GM12878 (cell line): ENCODE data around the gene METTL8. TPM values are rescaled to one million over a fixed set of nuclear protein-coding genes. Genes with fewer than 3 reads are reported as not detected.

Source experiments
- ATAC-seq: fragments of 200-7000 bp; cut with Tn5 transposase; 3 replicates; pipeline ENCODE4 v1.9.1; 2020; ENCODE audit warnings: mild to moderate bottlenecking, moderate library complexity
- BruUV-seq: library from RNA; stranded (reverse); fragments of 400-500 nt; replicated peaks from 2 replicates; lab custom pipeline; 2021; lab: Mats Ljungman, UMichigan
- CTCF ChIA-PET: fragments of 300-600 bp; sonication (Branson Sonifier 250); formaldehyde crosslinking; extraction: SDS; loops from one replicate; lab custom pipeline; 2021; ENCODE audit warnings: inconsistent platforms; lab: Yijun Ruan, JAX
- POLR2A ChIA-PET: fragments of 350-600 bp; formaldehyde crosslinking; extraction: SDS; loops from one replicate; lab custom pipeline; 2021; ENCODE audit warnings: inconsistent platforms; lab: Charles Lee
- RAD21 ChIA-PET: fragments of 300-600 bp; sonication (Branson Sonifier 250); formaldehyde crosslinking; loops from one replicate; lab custom pipeline; 2023; ENCODE audit warnings: antibody characterized with exemption; ENCODE audit not compliant: unreplicated experiment; lab: Charles Lee
- SMC1A ChIA-PET: fragments of 300-600 bp; sonication (Branson Sonifier 250); formaldehyde crosslinking; loops from one replicate; lab custom pipeline; 2023; ENCODE audit not compliant: unreplicated experiment, uncharacterized antibody; lab: Charles Lee
- DNase-seq: peaks from one replicate; pipeline ENCODE4 v3.0.0-alpha.2; 2011; ENCODE audit warnings: low read depth, low spot score
- FAIRE-seq: peaks from 3 replicates; lab custom pipeline; 2011; peaks lifted over from hg19 to GRCh38; lab: Jason Lieb, UNC
- H2AFZ ChIP-seq: 2 replicates; pipeline ENCODE4 v1.6.0; 2011; ENCODE audit warnings: low read depth, low read length, control low read depth; ENCODE audit not compliant: control insufficient read depth
- H3K27ac ChIP-seq: 2 replicates; pipeline ENCODE4 v1.5.1; 2011; ENCODE audit warnings: control low read depth; ENCODE audit not compliant: control insufficient read depth, insufficient read depth
- H3K27me3 ChIP-seq, 2 experiments: replicated peaks in 1 of 2; 2 replicates each; pipeline versions ENCODE4 v1.6.0 to v1.6.1; 2011; ENCODE audit warnings: low read length in 1 of 2; ENCODE audit not compliant: control insufficient read depth in 2 of 2, insufficient read depth in 2 of 2
- H3K36me3 ChIP-seq, 2 experiments: 2 replicates each; pipeline ENCODE4 v1.5.1; 2011; ENCODE audit warnings: low read length in 1 of 2; ENCODE audit not compliant: control insufficient read depth in 2 of 2, insufficient read depth in 2 of 2
- H3K4me1 ChIP-seq: 2 replicates; pipeline ENCODE4 v1.6.1; 2011; ENCODE audit warnings: mild to moderate bottlenecking, low read length, moderate library complexity, mixed read lengths; ENCODE audit not compliant: control insufficient read depth, insufficient read depth
- H3K4me2 ChIP-seq: 2 replicates; pipeline ENCODE4 v1.6.0; 2011; ENCODE audit warnings: control low read depth; ENCODE audit not compliant: control insufficient read depth, insufficient read depth
- H3K4me3 ChIP-seq: fragments of 200-600 bp; sonication (generic); 2 replicates; pipeline ENCODE4 v1.5.1; 2016
- H3K79me2 ChIP-seq: 2 replicates; pipeline ENCODE4 v1.6.0; 2011; ENCODE audit warnings: low read length; ENCODE audit not compliant: control insufficient read depth, insufficient read depth
- H3K9ac ChIP-seq: 2 replicates; pipeline ENCODE4 v1.8.0; 2011; ENCODE audit warnings: low read length, control low read depth, mixed read lengths; ENCODE audit not compliant: control insufficient read depth, insufficient read depth
- H3K9me3 ChIP-seq: replicated peaks from 3 replicates; pipeline ENCODE4 v1.5.1; 2011; ENCODE audit warnings: mild to moderate bottlenecking, low read length; ENCODE audit not compliant: control insufficient read depth, insufficient read depth
- H4K20me1 ChIP-seq: 2 replicates; pipeline ENCODE4 v1.6.0; 2011; ENCODE audit not compliant: control insufficient read depth, insufficient read depth
- BACH1 ChIP-seq: fragments of 450-650 bp; IDR thresholded peaks from 2 replicates; pipeline ENCODE4 v1.6.1; 2017; ENCODE audit warnings: mild to moderate bottlenecking, borderline replicate concordance
- BRCA1 ChIP-seq: IDR thresholded peaks from 2 replicates; pipeline ENCODE4 v1.6.1; 2011; ENCODE audit warnings: low read depth, low read length, improper control_type of control experiment
- ELK1 ChIP-seq: IDR thresholded peaks from 2 replicates; pipeline ENCODE4 v1.6.1; 2012; ENCODE audit warnings: low read depth, low read length, improper control_type of control experiment
- ETV6 ChIP-seq, 2 experiments: fragments of 450-650 bp in 1 of 2; IDR thresholded peaks in 1 of 2; conservative IDR thresholded peaks in 1 of 2; 2 replicates each; pipeline ENCODE4 v1.6.1; 2014; ENCODE audit warnings: antibody characterized with exemption in 1 of 2, borderline replicate concordance in 1 of 2, low read depth in 1 of 2, mild to moderate bottlenecking in 1 of 2, moderate library complexity in 1 of 2
- HCFC1 ChIP-seq: fragments of 150-350 bp; IDR thresholded peaks from 2 replicates; pipeline ENCODE4 v1.6.1; 2014; ENCODE audit warnings: low read length
- HDGF ChIP-seq: fragments of 450-650 bp; IDR thresholded peaks from 2 replicates; pipeline ENCODE4 v1.6.1; 2016; ENCODE audit warnings: antibody characterized with exemption
- KAT2A ChIP-seq: conservative IDR thresholded peaks from 2 replicates; pipeline ENCODE4 v1.6.1; 2011; ENCODE audit warnings: low read depth, low read length; ENCODE audit not compliant: control insufficient read depth
- MAX ChIP-seq: IDR thresholded peaks from 2 replicates; pipeline ENCODE4 v1.6.1; 2012; ENCODE audit warnings: low read depth, low read length, improper control_type of control experiment
- MEF2B ChIP-seq: fragments of 450-650 bp; IDR thresholded peaks from 2 replicates; pipeline ENCODE4 v1.6.1; 2018; ENCODE audit warnings: mild to moderate bottlenecking, moderate library complexity; ENCODE audit not compliant: partially characterized antibody, poor library complexity, severe bottlenecking
- RELA ChIP-seq: fragments of 450-650 bp; IDR thresholded peaks from 2 replicates; pipeline ENCODE4 v1.8.0; 2014; ENCODE audit warnings: borderline replicate concordance; ENCODE audit not compliant: partially characterized antibody
- ZNF217 ChIP-seq: fragments of 450-650 bp; IDR thresholded peaks from 2 replicates; pipeline ENCODE4 v1.6.1; 2017; ENCODE audit warnings: antibody characterized with exemption, mild to moderate bottlenecking
- ZSCAN29 ChIP-seq: fragments of 450-650 bp; IDR thresholded peaks from 2 replicates; pipeline ENCODE4 v1.6.1; 2017; ENCODE audit warnings: mild to moderate bottlenecking, moderate library complexity
- WGBS: methylation state at CpG from one replicate; pipeline ENCODE4 v1.1.6; 2016; ENCODE audit warnings: low lambda C conversion rate; ENCODE audit not compliant: insufficient replicate concordance, insufficient coverage; ENCODE audit errors: missing lambda C conversion rate; 5-methylcytosine and 5-hydroxymethylcytosine counted together
- in situ Hi-C: fragments of 300-500 bp; cut with MboI; formaldehyde crosslinking; loops from 9 replicates; pipeline ENCODE4 v1.14.3; 2018; ENCODE audit warnings: mixed read lengths
- intact Hi-C: fragments of 100-400 bp; cut with micrococcal nuclease; formaldehyde crosslinking; loops from one replicate; pipeline ENCODE4 v1.14.2; 2022; ENCODE audit not compliant: unreplicated experiment
- polyA plus RNA-seq, 11 experiments: library from polyadenylated mRNA; depleted of rRNA in 4 of 11; unstranded in 6 of 11; stranded (reverse) in 5 of 11; fragments of >200 nt; fragmentation: Nextera tagmentation in 4 of 11; fragmentation: Illumina TruSeq in 1 of 11; extraction: Ambion mirVana in 4 of 11; extraction: Trizol in 1 of 11; gene quantifications; 1 replicate in 1 of 11; 2 replicates in 10 of 11; pipeline versions ENCODE4 v1.2.1 to v1.2.3, GENCODE V29; 2011 to 2016; ENCODE audit warnings: inconsistent platforms in 2 of 11, missing spikeins in 2 of 11, low read depth in 1 of 11
- total RNA-seq, 4 experiments: library from RNA; depleted of rRNA in 3 of 4; stranded (reverse); fragments of >200 nt in 3 of 4; fragmentation: Illumina TruSeq in 1 of 4; extraction: Trizol in 1 of 4; gene quantifications; 2 replicates each; pipeline versions ENCODE4 v1.2.1 to v1.2.3, GENCODE V29; 2013 to 2021
- TF ChIP-seq, protein P1 (sequence below): fragments of 150-350 bp; IDR thresholded peaks from 2 replicates; pipeline ENCODE4 v1.6.1; 2014; ENCODE audit warnings: mild to moderate bottlenecking, low read depth, low read length
- TF ChIP-seq, protein P2 (sequence below): IDR thresholded peaks from 2 replicates; pipeline ENCODE4 v1.6.1; 2012; ENCODE audit warnings: low read length, inconsistent platforms
- TF ChIP-seq, protein P3 (sequence below): IDR thresholded peaks from 2 replicates; pipeline ENCODE4 v1.6.1; 2012; ENCODE audit warnings: mild to moderate bottlenecking, low read depth, low read length

Gene METTL8
- total and polyA plus RNA-seq, 10 of the 15 experiments (the other 5 are each of a cell fraction or from before 2014, with no cell fraction given): 30.8 to 96.3 (median 51.5) TPM

DNA sequence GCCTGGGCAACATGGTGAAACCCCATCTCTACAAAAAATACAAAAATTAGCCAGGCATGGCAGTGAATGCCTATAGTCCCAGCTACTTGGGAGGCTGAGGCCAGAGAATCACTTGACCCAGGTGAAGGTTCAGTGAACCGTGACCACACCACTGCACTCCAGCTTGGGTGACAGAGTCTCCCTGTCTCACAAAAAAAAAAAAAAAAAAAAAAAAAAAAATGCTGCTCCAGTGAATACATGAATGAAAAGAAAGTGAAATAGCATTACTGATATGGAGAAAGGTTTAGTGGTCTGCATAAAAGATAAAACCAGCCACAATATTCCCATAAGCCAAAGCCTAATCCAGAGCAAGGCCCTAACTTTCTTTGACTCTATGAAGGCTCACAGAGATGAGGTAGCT is 44.5 kb downstream of the METTL8 start:
- no peak for DNase-seq
- Histone ChIP-seq H3K79me2 (peaks cover 28% of the 10 kb centered on the region), H3K9ac (no peak overlapping the region), H3K36me3 (peaks cover 0 to 8% of the 10 kb centered on the region in 2 experiments; a peak in 2 of 4 replicates), H3K4me2 (peak overlapping the region; percentile 47), H3K9me3 (no peaks in the 10 kb centered on the region; the same call in 2 of the 3 replicates), H3K4me1 (peaks cover 48% of the 10 kb centered on the region), H3K27ac (peak overlapping the region; percentile 66), H2AFZ (no peak overlapping the region; the same call in 1 of the 2 replicates), H3K27me3 (no peaks in the 10 kb centered on the region), H4K20me1 (no peaks in the 10 kb centered on the region), H3K4me3 (no peak overlapping the region)
- POLR2A ChIA-PET: interaction anchor here (0.6 to 2.3 kb wide), 15 partner anchors 10 to 194 kb away, joined by 3 to 10 read pairs (median 7); no protein-coding TSS in a partner anchor
- FAIRE-seq: peak; percentile 23
- ATAC-seq: peak; percentile 66
- intact Hi-C loops: no loop called here
- SMC1A ChIA-PET: interaction anchor here (0.7 to 3.2 kb wide), 23 partner anchors 8 to 140 kb away, joined by 3 to 25 read pairs (median 5); no protein-coding TSS in a partner anchor
- RAD21 ChIA-PET: interaction anchor here (0.6 to 3.1 kb wide), 14 partner anchors 18 to 261 kb away, joined by 3 to 21 read pairs (median 6); no protein-coding TSS in a partner anchor
- in situ Hi-C loops: no loop called here
- CTCF ChIA-PET: interaction anchor here (0.5 to 2.4 kb wide), 13 partner anchors 9 to 302 kb away, joined by 3 to 8 read pairs (median 5); no protein-coding TSS in a partner anchor
- no TSS peak for BruUV-seq
- 0% methylated on average over 1 of the region's 1 CpG for WGBS
- TF ChIP-seq, protein P1, sequence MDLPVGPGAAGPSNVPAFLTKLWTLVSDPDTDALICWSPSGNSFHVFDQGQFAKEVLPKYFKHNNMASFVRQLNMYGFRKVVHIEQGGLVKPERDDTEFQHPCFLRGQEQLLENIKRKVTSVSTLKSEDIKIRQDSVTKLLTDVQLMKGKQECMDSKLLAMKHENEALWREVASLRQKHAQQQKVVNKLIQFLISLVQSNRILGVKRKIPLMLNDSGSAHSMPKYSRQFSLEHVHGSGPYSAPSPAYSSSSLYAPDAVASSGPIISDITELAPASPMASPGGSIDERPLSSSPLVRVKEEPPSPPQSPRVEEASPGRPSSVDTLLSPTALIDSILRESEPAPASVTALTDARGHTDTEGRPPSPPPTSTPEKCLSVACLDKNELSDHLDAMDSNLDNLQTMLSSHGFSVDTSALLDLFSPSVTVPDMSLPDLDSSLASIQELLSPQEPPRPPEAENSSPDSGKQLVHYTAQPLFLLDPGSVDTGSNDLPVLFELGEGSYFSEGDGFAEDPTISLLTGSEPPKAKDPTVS: no peak
- TF ChIP-seq RELA (no peak), HDGF (peak; percentile 70; the same call in 1 of the 2 replicates), KAT2A (no peak), BRCA1 (no peak), MEF2B (no peak), ZNF217 (no peak), HCFC1 (no peak), ETV6 (conservative IDR thresholded peaks at IDR 0.05 in 1 of 2, IDR thresholded peaks at IDR 0.05 in 1 of 2; ENCODE audit: borderline replicate concordance in 1 of 2, low read depth in 1 of 2) (no peak), ELK1 (no peak), MAX (no peak), ZSCAN29 (no peak), BACH1 (0 out of 2 replicates have a peak, but pooled peaks have one; percentile 22)
- TF ChIP-seq, protein P2, sequence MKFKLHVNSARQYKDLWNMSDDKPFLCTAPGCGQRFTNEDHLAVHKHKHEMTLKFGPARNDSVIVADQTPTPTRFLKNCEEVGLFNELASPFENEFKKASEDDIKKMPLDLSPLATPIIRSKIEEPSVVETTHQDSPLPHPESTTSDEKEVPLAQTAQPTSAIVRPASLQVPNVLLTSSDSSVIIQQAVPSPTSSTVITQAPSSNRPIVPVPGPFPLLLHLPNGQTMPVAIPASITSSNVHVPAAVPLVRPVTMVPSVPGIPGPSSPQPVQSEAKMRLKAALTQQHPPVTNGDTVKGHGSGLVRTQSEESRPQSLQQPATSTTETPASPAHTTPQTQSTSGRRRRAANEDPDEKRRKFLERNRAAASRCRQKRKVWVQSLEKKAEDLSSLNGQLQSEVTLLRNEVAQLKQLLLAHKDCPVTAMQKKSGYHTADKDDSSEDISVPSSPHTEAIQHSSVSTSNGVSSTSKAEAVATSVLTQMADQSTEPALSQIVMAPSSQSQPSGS: 0 out of 2 replicates have a peak, but pooled peaks have one; percentile 40
- TF ChIP-seq, protein P3, sequence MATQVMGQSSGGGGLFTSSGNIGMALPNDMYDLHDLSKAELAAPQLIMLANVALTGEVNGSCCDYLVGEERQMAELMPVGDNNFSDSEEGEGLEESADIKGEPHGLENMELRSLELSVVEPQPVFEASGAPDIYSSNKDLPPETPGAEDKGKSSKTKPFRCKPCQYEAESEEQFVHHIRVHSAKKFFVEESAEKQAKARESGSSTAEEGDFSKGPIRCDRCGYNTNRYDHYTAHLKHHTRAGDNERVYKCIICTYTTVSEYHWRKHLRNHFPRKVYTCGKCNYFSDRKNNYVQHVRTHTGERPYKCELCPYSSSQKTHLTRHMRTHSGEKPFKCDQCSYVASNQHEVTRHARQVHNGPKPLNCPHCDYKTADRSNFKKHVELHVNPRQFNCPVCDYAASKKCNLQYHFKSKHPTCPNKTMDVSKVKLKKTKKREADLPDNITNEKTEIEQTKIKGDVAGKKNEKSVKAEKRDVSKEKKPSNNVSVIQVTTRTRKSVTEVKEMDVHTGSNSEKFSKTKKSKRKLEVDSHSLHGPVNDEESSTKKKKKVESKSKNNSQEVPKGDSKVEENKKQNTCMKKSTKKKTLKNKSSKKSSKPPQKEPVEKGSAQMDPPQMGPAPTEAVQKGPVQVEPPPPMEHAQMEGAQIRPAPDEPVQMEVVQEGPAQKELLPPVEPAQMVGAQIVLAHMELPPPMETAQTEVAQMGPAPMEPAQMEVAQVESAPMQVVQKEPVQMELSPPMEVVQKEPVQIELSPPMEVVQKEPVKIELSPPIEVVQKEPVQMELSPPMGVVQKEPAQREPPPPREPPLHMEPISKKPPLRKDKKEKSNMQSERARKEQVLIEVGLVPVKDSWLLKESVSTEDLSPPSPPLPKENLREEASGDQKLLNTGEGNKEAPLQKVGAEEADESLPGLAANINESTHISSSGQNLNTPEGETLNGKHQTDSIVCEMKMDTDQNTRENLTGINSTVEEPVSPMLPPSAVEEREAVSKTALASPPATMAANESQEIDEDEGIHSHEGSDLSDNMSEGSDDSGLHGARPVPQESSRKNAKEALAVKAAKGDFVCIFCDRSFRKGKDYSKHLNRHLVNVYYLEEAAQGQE: no peak
